AG08395 (cell line): ENCODE results near the gene HYAL3.
A peak's percentile ranks its signal among the peaks of the same experiment; 100 is the strongest.

ENCODE experiments used
- DNase-seq: peaks from one replicate; pipeline ENCODE4 v3.0.0; 2012; ENCODE audit warnings: mixed read lengths, low spot score

The HYAL3 gene

GRCh38 chr3:50298836-50299637, at the start of gene HYAL3, which contains the start of gene NAA80:
TSS of gene HYAL3 (minus strand) at chr3:50299405. CDS start at chr3:50295602, 3,803 bp downstream.
TSS of gene NAA80 (minus strand) at chr3:50299405. CDS start at chr3:50297463, 1,942 bp downstream.
- DNase-seq: peak; percentile 100

GRCh38 chr3:50347187-50347813, 48.1 kb upstream of the HYAL3 start:
- DNase-seq: peak; percentile 67

GRCh38 chr3:50345586-50346234, 46.5 kb upstream of the HYAL3 start, which contains the start of gene ZMYND10:
TSS of gene ZMYND10 (minus strand) at chr3:50345732. CDS start at chr3:50345579, 153 bp downstream.
- DNase-seq: peak; percentile 94

- no peak for DNase-seq
Observed at GRCh38 chr3:50345008-50345407, 45.8 kb upstream of the HYAL3 start.

- DNase-seq: no peak
Observed at GRCh38 chr3:50342813-50343633, 43.8 kb upstream of the HYAL3 start.

- no peak for DNase-seq
Observed at GRCh38 chr3:50341996-50342650, 42.9 kb upstream of the HYAL3 start.

GRCh38 chr3:50341537-50341936, 42.3 kb upstream of the HYAL3 start:
- no peak for DNase-seq

GRCh38 chr3:50340448-50341329, 41.5 kb upstream of the HYAL3 start, which contains the start of gene RASSF1:
TSS of gene RASSF1 (minus strand) at chr3:50340836. CDS start at chr3:50340805, 31 bp downstream.
- peak; percentile 79 for DNase-seq

- no peak for DNase-seq
Observed at GRCh38 chr3:50340147-50340447, 40.9 kb upstream of the HYAL3 start.

GRCh38 chr3:50339485-50340146, 40.4 kb upstream of the HYAL3 start:
- peak; percentile 51 for DNase-seq

GRCh38 chr3:50338965-50339364, 39.8 kb upstream of the HYAL3 start:
- no peak for DNase-seq

- peak; percentile 99 for DNase-seq
Observed at GRCh38 chr3:50337175-50337861, 38.1 kb upstream of the HYAL3 start.

GRCh38 chr3:50336452-50337174, 37.4 kb upstream of the HYAL3 start:
- DNase-seq: peak; percentile 33

GRCh38 chr3:50334339-50335075, 35.3 kb upstream of the HYAL3 start:
- no peak for DNase-seq

GRCh38 chr3:50333744-50334328, 34.6 kb upstream of the HYAL3 start:
- DNase-seq: peak; percentile 52

GRCh38 chr3:50331364-50331907, 32.2 kb upstream of the HYAL3 start:
- no peak for DNase-seq

GRCh38 chr3:50330330-50330729, 31.1 kb upstream of the HYAL3 start:
- DNase-seq: no peak
